ENCODE data around the gene GSTP1.
"Not testable (repeated sequence)": the region's sequence is repeated elsewhere in the genome, so short reads cannot be mapped to it uniquely, and the experiment has no call there.

Gene GSTP1

DNA sequence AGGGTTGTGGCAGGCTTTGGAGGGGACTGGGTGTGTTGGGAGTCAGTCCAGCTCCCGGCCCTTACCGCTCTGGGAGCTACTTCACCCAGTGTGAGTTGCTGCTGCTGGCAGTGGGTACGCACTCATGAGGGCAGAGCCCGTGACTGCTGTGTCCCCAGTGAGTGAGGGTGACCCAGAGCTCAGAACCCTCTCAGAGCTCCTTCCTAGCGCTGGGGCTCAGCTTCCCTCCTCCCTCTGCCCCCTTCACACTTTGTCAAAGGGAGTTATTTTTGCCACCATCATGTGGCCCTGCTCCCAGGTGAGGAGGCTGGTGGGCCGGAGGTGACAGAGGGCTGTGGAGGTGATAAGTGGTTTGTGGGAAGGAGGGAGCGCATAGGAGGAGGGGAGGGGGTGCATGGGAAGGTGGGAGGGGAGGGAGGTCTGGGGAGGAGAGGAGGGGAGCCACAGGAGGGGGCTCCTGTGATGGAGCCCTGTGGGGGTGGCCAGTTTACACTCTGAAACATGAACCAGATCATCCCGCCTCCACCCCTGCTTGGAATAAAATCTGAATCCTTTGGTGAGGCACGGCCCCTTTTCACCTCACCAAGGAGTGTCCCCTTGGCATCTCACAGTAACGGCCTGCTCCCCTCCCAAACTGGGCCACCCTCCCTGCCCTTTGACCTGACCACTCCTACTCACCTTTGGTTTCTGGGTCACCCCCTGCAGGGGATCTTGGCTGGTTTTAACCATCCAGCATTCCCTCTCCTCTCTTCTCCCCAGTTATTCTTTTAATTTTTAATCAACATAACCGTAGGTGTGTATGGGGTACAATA, 33.0 kb downstream of the GSTP1 start:
- H4K91ac ChIP-seq (ENCODE audit: low read length): no peak overlapping the region
- H3K36me3 ChIP-seq (ENCODE audit: control insufficient read depth in 1 of 2, insufficient read depth in 2 of 2, low read depth in 1 of 2, low read length in 2 of 2): peaks cover 17 to 21% of the 10 kb centered on the region in 2 experiments
- no peak overlapping the region for H3K23ac ChIP-seq (ENCODE audit: low read length in 2 of 2)
- H3K18ac ChIP-seq (ENCODE audit: low read depth in 1 of 2, low read length in 2 of 2): no peak overlapping the region
- H2BK5ac ChIP-seq (ENCODE audit: low read depth, low read length, poor library complexity, severe bottlenecking): no peak overlapping the region
- H3K4me3 ChIP-seq (ENCODE audit: insufficient read depth in 1 of 2, low read depth in 1 of 2, low read length in 2 of 2): no peak overlapping the region
- no peak overlapping the region for H3K14ac ChIP-seq (ENCODE audit: low read length in 2 of 2)
- no peak overlapping the region for H2BK120ac ChIP-seq (ENCODE audit: low read depth, low read length)
- no peak overlapping the region for H2BK12ac ChIP-seq (ENCODE audit: low read length in 2 of 2)
- no peak overlapping the region for H3K27ac ChIP-seq (ENCODE audit: low read length, poor library complexity, severe bottlenecking)
- 43% methylated on average over 11 of the region's 11 CpGs for WGBS
- no peak overlapping the region for H3K4ac ChIP-seq (ENCODE audit: low read depth in 1 of 2, low read length in 2 of 2)
- H3K9ac ChIP-seq (ENCODE audit: low read length): no peak overlapping the region
- no peaks in the 10 kb centered on the region for H3K9me3 ChIP-seq (ENCODE audit: control insufficient read depth, low read length)
- H3K4me1 ChIP-seq (ENCODE audit: control insufficient read depth, insufficient read depth, low read depth, low read length): peaks cover 2% of the 10 kb centered on the region
- no peak overlapping the region for H2BK15ac ChIP-seq (ENCODE audit: low read depth, poor library complexity, severe bottlenecking)
- DNase-seq: no peak
- no peak overlapping the region for H3K4me2 ChIP-seq (ENCODE audit: low read length, poor library complexity, severe bottlenecking)
- H3K27me3 ChIP-seq (ENCODE audit: control insufficient read depth in 1 of 2, insufficient read depth in 1 of 2, low read length in 2 of 2): peaks cover 8 to 37% of the 10 kb centered on the region in 2 experiments
- no peak overlapping the region for H4K8ac ChIP-seq (ENCODE audit: low read length)
- no peak overlapping the region for H2AK5ac ChIP-seq (ENCODE audit: low read length, severe bottlenecking)
- peaks cover 3% of the 10 kb centered on the region for H3K79me1 ChIP-seq (replicated peaks; ENCODE audit: low read length, poor library complexity, severe bottlenecking)
- no peak overlapping the region for H2AFZ ChIP-seq (ENCODE audit: low read depth, low read length)

DNA sequence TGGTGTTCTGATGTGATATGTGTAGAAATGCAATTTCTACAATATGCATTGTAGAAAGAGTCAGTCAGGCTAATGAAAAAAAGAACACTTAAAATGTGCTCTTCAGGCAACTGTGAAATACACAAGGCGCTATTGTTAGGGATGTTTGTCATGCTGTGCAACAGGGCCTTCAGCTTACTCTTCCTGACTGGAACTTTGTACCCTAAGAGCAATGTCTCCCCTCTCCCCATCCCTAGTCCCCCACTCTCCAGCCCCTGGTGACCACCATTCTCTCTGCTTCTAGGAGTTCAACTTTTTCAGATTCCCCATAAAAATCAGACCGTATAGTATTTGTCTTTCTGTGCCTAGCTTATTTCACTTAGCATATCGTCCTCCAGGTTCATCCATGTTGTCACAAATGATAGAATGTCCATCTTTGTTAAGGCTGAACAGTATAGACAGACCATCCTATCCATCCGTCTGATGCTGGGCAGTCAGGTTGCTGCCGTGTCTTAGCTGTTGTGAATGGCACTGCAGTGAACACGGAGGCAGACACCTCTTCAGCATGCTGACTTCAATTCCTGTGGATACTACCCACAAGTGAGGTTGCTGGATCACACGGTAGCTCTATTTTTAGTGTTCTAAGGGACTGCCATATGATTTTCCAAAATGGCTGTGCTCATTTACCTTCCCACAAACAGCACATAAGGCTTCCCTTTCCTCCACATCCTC, 33.8 kb downstream of the GSTP1 start:
- Histone ChIP-seq H3K79me1 (replicated peaks; ENCODE audit: low read length, poor library complexity, severe bottlenecking) (peaks cover 2% of the 10 kb centered on the region), H2BK120ac (ENCODE audit: low read depth, low read length) (no peak overlapping the region), H2BK12ac (ENCODE audit: low read length in 2 of 2) (no peak overlapping the region), H2BK5ac (ENCODE audit: low read depth, low read length, poor library complexity, severe bottlenecking) (no peak overlapping the region), H4K8ac (ENCODE audit: low read length) (no peak overlapping the region), H2BK15ac (ENCODE audit: low read depth, poor library complexity, severe bottlenecking) (no peak overlapping the region), H3K9ac (ENCODE audit: low read length) (no peak overlapping the region), H2AFZ (ENCODE audit: low read depth, low read length) (no peak overlapping the region), H3K27ac (ENCODE audit: low read length, poor library complexity, severe bottlenecking) (no peak overlapping the region), H3K4me3 (ENCODE audit: insufficient read depth in 1 of 2, low read depth in 1 of 2, low read length in 2 of 2) (no peak overlapping the region), H3K14ac (ENCODE audit: low read length in 2 of 2) (no peak overlapping the region), H2AK5ac (ENCODE audit: low read length, severe bottlenecking) (no peak overlapping the region), H3K18ac (ENCODE audit: low read depth in 1 of 2, low read length in 2 of 2) (no peak overlapping the region), H3K4me2 (ENCODE audit: low read length, poor library complexity, severe bottlenecking) (no peak overlapping the region), H3K9me3 (ENCODE audit: control insufficient read depth, low read length) (no peaks in the 10 kb centered on the region), H3K36me3 (ENCODE audit: control insufficient read depth in 1 of 2, insufficient read depth in 2 of 2, low read depth in 1 of 2, low read length in 2 of 2) (peaks cover 10 to 13% of the 10 kb centered on the region in 2 experiments), H3K23ac (ENCODE audit: low read length in 2 of 2) (no peak overlapping the region), H4K91ac (ENCODE audit: low read length) (no peak overlapping the region), H3K4me1 (ENCODE audit: control insufficient read depth, insufficient read depth, low read depth, low read length) (peaks cover 2% of the 10 kb centered on the region), H3K27me3 (ENCODE audit: control insufficient read depth in 1 of 2, insufficient read depth in 1 of 2, low read length in 2 of 2) (peaks cover 8 to 37% of the 10 kb centered on the region in 2 experiments), H3K4ac (ENCODE audit: low read depth in 1 of 2, low read length in 2 of 2) (no peak overlapping the region)
- no peak for DNase-seq
- WGBS: 89% methylated on average over 7 of the region's 7 CpGs

DNA sequence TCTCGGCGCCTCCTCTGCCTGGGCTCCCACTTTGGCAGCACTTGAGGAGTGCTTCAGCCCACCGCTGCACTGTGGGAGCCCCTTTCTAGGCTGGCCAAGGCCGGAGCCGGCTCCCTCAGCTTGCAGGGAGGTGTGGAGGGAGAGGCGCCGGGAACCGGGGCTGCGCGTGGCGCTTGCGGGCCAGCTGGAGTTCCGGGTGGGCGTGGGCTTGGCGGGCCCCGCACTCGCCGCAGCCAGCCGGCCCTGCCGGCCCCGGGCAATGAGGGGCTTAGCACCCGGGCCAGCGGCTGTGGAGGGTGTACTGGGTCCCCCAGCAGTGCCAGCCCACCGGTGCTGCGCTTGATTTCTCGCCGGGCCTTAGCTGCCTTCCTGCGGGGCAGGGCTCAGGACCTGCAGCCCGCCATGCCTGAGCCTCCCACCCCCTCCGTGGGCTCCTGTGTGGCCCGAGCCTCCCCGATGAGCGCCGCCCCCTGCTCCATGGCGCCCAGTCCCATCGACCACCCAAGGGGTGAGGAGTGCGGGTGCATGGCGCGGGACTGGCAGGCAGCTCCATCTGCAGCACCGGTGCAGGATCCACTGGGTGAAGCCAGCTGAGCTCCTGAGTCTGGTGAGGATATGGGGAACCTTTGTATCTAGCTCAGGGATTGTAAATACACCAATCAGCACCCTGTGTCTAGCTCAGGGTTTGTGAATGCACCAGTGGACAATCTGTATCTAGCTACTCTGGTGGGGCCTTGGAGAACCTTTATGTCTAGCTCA, 35.5 kb downstream of the GSTP1 start:
- not testable (repeated sequence) for DNase-seq; H4K8ac ChIP-seq (ENCODE audit: low read length); H2BK120ac ChIP-seq (ENCODE audit: low read depth, low read length); H2BK15ac ChIP-seq (ENCODE audit: low read depth, poor library complexity, severe bottlenecking); H3K4me2 ChIP-seq (ENCODE audit: low read length, poor library complexity, severe bottlenecking); H3K4ac ChIP-seq (ENCODE audit: low read depth in 1 of 2, low read length in 2 of 2); H3K9me3 ChIP-seq (ENCODE audit: control insufficient read depth, low read length); H3K79me1 ChIP-seq (replicated peaks; ENCODE audit: low read length, poor library complexity, severe bottlenecking); H3K23ac ChIP-seq (ENCODE audit: low read length in 2 of 2); H2BK5ac ChIP-seq (ENCODE audit: low read depth, low read length, poor library complexity, severe bottlenecking); H4K91ac ChIP-seq (ENCODE audit: low read length); H3K27ac ChIP-seq (ENCODE audit: low read length, poor library complexity, severe bottlenecking); H3K4me1 ChIP-seq (ENCODE audit: control insufficient read depth, insufficient read depth, low read depth, low read length); H3K14ac ChIP-seq (ENCODE audit: low read length in 2 of 2); H2BK12ac ChIP-seq (ENCODE audit: low read length in 2 of 2); H3K4me3 ChIP-seq (ENCODE audit: insufficient read depth in 1 of 2, low read depth in 1 of 2, low read length in 2 of 2); H3K9ac ChIP-seq (ENCODE audit: low read length); H3K18ac ChIP-seq (ENCODE audit: low read depth in 1 of 2, low read length in 2 of 2); H2AFZ ChIP-seq (ENCODE audit: low read depth, low read length); H3K36me3 ChIP-seq (ENCODE audit: control insufficient read depth in 1 of 2, insufficient read depth in 2 of 2, low read depth in 1 of 2, low read length in 2 of 2); H2AK5ac ChIP-seq (ENCODE audit: low read length, severe bottlenecking)
- WGBS: 94% methylated on average over 35 of the region's 40 CpGs
- H3K27me3 ChIP-seq (ENCODE audit: control insufficient read depth in 1 of 2, insufficient read depth in 1 of 2, low read length in 2 of 2): peaks cover 8 to 37% of the 10 kb centered on the region in 2 experiments
